ENCODE measurements around the gene INO80B.
"Not testable (repeated sequence)": the region's sequence is repeated elsewhere in the genome, so short reads cannot be mapped to it uniquely, and the experiment has no call there.

The INO80B gene

GRCh38 chr2:74426181-74426758 lies 28.6 kb upstream of the INO80B start:
- DNase-seq = no peak

- DNase-seq = no peak
Measured at GRCh38 chr2:74427551-74427950, 27.3 kb upstream of the INO80B start.

- no peak for DNase-seq
Measured at GRCh38 chr2:74428675-74429074, 26.2 kb upstream of the INO80B start.

- no peak for DNase-seq
Measured at GRCh38 chr2:74429487-74430451, 25.1 kb upstream of the INO80B start.

GRCh38 chr2:74430502-74430901 lies 24.4 kb upstream of the INO80B start:
- no peak for DNase-seq

- DNase-seq = no peak
Measured at GRCh38 chr2:74436111-74436805, 18.6 kb upstream of the INO80B start.

GRCh38 chr2:74436848-74437695 lies 17.8 kb upstream of the INO80B start:
- DNase-seq = peak; percentile 32

- no peak for DNase-seq
Measured at GRCh38 chr2:74438248-74438647, 16.6 kb upstream of the INO80B start.

GRCh38 chr2:74439373-74439772 lies 15.5 kb upstream of the INO80B start:
- DNase-seq = no peak

- no peak for DNase-seq
Measured at GRCh38 chr2:74439803-74440377, 15.0 kb upstream of the INO80B start.

GRCh38 chr2:74440378-74441169 lies 14.3 kb upstream of the INO80B start:
- peak; percentile 61 for DNase-seq

GRCh38 chr2:74441170-74441689 lies 13.7 kb upstream of the INO80B start:
- no peak for DNase-seq

GRCh38 chr2:74441690-74442482 lies 13.0 kb upstream of the INO80B start, which contains the start of gene RTKN:
Gene RTKN (minus strand): TSS chr2:74441937. CDS start chr2:74441816, 121 bp downstream.
- DNase-seq = no peak

GRCh38 chr2:74442483-74443297 lies 12.2 kb upstream of the INO80B start:
- DNase-seq = not testable (repeated sequence)

GRCh38 chr2:74444498-74445318 lies 10.2 kb upstream of the INO80B start:
- DNase-seq = no peak

GRCh38 chr2:74447230-74447999 lies 7.5 kb upstream of the INO80B start:
- no peak for DNase-seq

- DNase-seq = no peak
Measured at GRCh38 chr2:74448771-74449170, 6.1 kb upstream of the INO80B start.
